HG03108 (cell line): ENCODE data around the gene CADPS2.

ENCODE experiments used
- ATAC-seq: cut with Tn5 transposase; IDR thresholded peaks from one replicate; pipeline ENCODE4 v1.9.1; 2021; ENCODE audit warnings: moderate library complexity; ENCODE audit not compliant: unreplicated experiment

CADPS2 gene

DNA sequence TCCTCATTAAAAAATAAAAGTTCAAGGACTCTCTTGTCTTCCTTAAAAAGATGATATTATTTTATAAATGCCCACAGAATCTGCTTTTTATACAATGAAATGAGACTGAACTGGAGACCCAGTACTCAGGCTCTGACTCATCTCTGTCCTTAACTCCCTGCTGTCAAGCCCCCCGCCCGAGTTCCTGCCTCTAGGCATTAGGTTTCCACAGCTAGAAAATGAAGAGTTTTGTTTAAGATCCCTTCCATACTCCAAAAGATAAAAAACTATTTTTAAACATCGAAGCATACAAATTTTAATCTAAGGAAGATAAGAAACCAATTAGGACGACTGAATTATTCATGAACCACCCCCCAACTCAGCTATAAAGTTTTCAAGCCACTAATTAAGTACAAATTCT is 484.0 kb downstream of the CADPS2 start:
- ATAC-seq, result no peak

- ATAC-seq, result no peak
These were observed 488.9 kb downstream of the CADPS2 start for GRCh38 chr7:122397381-122397780.

GRCh38 chr7:122394512-122394911 is 491.7 kb downstream of the CADPS2 start:
- no peak for ATAC-seq

DNA sequence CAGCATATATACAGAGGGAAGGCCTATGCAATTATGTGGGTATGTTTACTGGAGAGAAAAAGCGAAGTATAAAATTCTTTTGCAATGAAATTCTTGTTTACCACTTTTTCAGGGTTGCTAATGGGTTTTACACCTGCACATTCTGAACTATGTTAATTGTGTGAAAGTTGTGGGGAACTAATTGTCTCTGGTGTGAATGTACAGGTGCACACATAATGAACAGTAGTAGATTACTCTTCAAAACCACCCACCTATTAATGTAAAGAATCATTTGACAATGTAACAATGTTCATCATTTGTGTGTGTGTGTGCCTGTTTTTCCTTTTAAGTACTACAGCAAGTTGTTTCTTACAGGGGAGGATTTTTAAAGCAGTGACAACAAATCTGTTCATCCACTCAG is 501.7 kb downstream of the CADPS2 start:
- no peak for ATAC-seq

- ATAC-seq, result peak; percentile 86
These were observed 502.3 kb downstream of the CADPS2 start for GRCh38 chr7:122383934-122384333.

- ATAC-seq, result no peak
These were observed 505.3 kb downstream of the CADPS2 start for GRCh38 chr7:122380992-122381391.

- no peak for ATAC-seq
These were observed 506.8 kb downstream of the CADPS2 start for GRCh38 chr7:122379491-122379890.

GRCh38 chr7:122369756-122370155 is 516.5 kb downstream of the CADPS2 start:
- ATAC-seq, result no peak

- ATAC-seq, result no peak
These were observed 521.4 kb downstream of the CADPS2 start for GRCh38 chr7:122364761-122365280.

- no peak for ATAC-seq
These were observed 523.1 kb downstream of the CADPS2 start for GRCh38 chr7:122363144-122363543.

DNA sequence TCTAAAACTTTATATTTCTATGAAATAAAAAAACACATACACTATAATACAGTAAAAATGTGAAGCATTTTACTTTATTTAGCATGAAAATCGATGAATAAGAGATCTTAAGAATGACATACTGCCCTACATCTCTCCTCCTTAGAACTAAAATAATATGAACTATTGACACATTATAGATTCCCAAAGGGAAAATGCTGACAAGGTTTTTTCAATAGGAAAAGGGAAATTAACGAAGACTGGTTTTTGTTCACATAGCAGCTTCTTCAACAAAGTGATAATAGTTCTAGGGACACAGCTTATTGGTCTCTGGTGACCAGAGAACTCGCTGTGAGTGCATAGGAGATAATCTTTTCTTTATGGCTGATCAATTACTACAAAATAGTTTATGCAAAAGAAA is 523.8 kb downstream of the CADPS2 start:
- ATAC-seq, result no peak

DNA sequence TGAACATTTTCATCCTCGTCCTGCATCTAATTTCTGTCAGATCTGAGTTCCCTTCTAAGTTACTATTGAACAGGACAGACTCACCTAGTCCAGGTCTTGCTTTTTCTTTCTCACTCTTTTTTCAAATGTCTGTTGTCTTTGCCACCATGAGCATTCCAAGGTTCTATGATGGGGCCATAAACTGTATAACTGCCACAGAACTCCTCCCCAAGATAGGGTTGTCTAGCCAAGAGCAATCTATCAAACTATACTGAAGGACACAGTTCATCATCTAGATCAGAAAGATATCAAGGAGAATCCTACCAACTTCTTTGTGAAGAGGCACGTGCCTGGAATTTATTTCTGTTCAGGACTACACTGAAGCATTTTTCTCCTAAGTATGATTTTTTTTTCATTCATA is 531.6 kb downstream of the CADPS2 start:
- no peak for ATAC-seq

DNA sequence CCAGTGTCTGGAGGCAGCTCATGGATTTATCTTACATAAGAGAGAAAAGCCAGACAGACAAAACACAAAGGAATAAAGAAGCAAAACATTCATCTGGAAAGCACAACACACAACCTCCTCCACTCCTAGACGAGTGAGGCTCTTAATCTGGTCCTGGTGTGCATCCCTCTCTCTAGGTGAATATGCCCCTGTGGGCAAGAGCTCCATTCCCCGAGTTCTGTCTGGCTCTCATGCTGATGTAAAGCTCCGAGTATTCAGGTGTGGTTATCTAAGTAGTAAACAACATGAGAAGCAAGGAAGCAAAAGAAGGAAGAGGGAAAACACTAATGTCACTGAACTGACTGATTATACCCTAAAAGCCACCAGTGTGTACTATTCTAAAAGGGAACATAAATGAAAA is 533.8 kb downstream of the CADPS2 start:
- ATAC-seq, result no peak

- no peak for ATAC-seq
These were observed 535.6 kb downstream of the CADPS2 start for GRCh38 chr7:122350701-122351100.

GRCh38 chr7:122344303-122344620 is 542.0 kb downstream of the CADPS2 start:
- ATAC-seq, result no peak

DNA sequence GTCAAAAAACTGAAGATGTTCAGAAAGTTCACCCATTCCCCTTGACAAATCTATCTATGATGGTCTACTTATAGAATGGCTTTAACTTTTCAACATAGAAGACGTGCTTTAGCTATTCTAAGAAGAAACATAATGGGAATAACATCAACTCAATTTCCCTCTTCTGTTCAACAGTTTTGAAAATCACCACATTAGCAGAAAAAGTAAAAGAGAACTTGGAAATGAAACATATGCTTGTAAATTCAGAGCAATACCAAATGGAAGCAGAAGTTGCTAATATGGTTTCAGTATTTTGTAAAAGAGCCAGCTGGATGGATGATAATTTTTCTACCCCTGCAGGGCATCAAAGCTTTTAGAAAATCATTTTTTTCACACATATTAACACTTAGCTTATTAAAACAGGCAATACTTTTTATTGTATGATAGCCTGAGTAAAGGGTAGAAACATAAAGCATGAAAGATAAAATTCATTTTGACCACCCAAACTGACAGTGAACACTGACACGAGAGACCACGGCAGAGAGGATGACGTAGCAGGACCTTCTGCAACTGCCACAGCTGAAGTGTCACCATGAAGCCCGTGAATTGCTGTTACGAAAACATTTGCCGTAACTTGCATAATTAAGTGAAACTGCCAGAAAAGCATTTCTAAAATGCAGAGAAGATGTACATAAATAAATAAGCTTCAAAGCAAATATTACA is 542.5 kb downstream of the CADPS2 start:
- no peak for ATAC-seq

DNA sequence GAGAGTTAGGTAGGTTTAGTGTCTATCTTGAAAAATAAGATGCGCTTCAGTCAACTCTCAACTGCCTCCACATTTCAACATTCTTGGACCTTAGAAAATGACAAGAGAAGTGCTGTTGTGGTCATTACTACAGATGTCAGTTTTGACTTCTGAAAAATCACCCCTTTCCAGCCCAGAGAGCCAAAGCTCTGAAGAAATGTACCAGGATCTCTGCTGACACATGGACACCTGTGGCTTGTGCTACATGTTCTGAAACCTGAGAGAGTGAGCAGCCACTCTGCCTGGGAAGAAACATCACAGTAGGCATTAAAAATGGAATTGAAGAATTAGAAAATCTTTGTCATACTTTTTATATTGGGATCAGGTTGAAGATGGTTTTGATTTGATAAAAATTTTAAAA is 545.8 kb downstream of the CADPS2 start:
- ATAC-seq, result no peak

- ATAC-seq, result no peak
These were observed 546.9 kb downstream of the CADPS2 start for GRCh38 chr7:122339145-122339904.

- no peak for ATAC-seq
These were observed 549.2 kb downstream of the CADPS2 start for GRCh38 chr7:122337011-122337410.

GRCh38 chr7:122329145-122329802 is 557.0 kb downstream of the CADPS2 start:
- no peak for ATAC-seq

DNA sequence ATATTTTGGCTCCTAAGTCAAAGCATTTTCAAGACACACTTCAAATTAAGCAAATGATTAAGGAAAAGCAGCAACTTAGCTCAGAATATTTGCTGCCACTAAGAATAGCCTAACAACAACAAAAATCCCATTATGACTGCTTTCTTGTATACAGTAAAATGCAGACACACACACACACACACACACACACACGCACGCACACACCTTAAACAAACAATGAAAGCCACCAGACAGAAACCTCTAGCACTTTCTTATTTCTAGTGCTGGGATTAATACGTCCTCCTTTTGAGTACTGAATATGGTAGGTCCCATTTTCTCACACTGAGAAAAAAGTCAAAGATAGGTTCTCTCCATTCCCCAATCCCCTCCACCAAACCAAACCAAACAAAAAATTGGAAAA is 558.3 kb downstream of the CADPS2 start:
- ATAC-seq, result no peak
